Gastrocnemius medialis (tissue), 4 donors: Measurements from ENCODE around the gene IQCB1.

Source experiments
- CTCF ChIP-seq, 5 experiments: fragments of 450-650 bp in 3 of 5; fragments of 200-600 bp in 2 of 5; sonication (generic) in 2 of 5; IDR thresholded peaks in 4 of 5; conservative IDR thresholded peaks in 1 of 5; 1 replicate in 4 of 5; 2 replicates in 1 of 5; pipeline ENCODE4 v1.5.1; 2016 to 2019; ENCODE audit warnings: antibody characterized with exemption in 5 of 5, mild to moderate bottlenecking in 3 of 5, moderate library complexity in 3 of 5
- POLR2A ChIP-seq, 2 donors: fragments of 450-650 bp; IDR thresholded peaks; one replicate each; pipeline ENCODE4 v1.6.1; 2017; ENCODE audit warnings: antibody characterized with exemption in 2 of 2, mild to moderate bottlenecking in 2 of 2, moderate library complexity in 2 of 2

GRCh38 chr3:121723485-121723884 lies 111.4 kb downstream of the IQCB1 start:
- TF ChIP-seq CTCF (IDR thresholded peaks at IDR 0.05 in 4 of 5, conservative IDR thresholded peaks at IDR 0.05 in 1 of 5) (no peak), POLR2A (IDR thresholded peaks at IDR 0.05) (no peak)
